Thyroid gland (tissue), 4 donors: ENCODE measurements around the gene ITGA5. TPM values are rescaled to one million over a fixed set of nuclear protein-coding genes. Genes with fewer than 3 reads are reported as not detected.

Experiments used
- DNase-seq, 2 donors: peaks; one replicate each; pipeline ENCODE4 v3.0.0-alpha.2; 2019
- H3K27ac ChIP-seq, 3 donors: fragments of 200-600 bp; sonication (generic); 1 replicate in 2 of 3; 2 replicates in 1 of 3; pipeline ENCODE4 v1.5.1; 2016 to 2019; ENCODE audit warnings: mild to moderate bottlenecking in 1 of 3, moderate library complexity in 1 of 3
- H3K27me3 ChIP-seq: fragments of 200-600 bp; sonication (generic); one replicate; pipeline ENCODE4 v1.5.1; 2019
- H3K36me3 ChIP-seq, 2 donors: fragments of 200-600 bp; sonication (generic); one replicate each; pipeline ENCODE4 v1.5.1; 2016 to 2019
- H3K4me1 ChIP-seq, 2 donors: fragments of 200-600 bp; sonication (generic); one replicate each; pipeline ENCODE4 v1.5.1; 2017 to 2019
- H3K4me3 ChIP-seq, 3 donors: fragments of 200-600 bp; sonication (generic); replicated peaks in 1 of 3; 1 replicate in 2 of 3; 2 replicates in 1 of 3; pipeline ENCODE4 v1.5.1; 2016; ENCODE audit warnings: mild to moderate bottlenecking in 1 of 3
- H3K9me3 ChIP-seq: fragments of 200-600 bp; sonication (generic); one replicate; pipeline ENCODE4 v1.5.1; 2017
- POLR2A ChIP-seq, 2 donors: fragments of 450-650 bp; IDR thresholded peaks; one replicate each; pipeline ENCODE4 v1.6.1; 2017; ENCODE audit warnings: antibody characterized with exemption in 2 of 2, mild to moderate bottlenecking in 2 of 2, moderate library complexity in 1 of 2
- WGBS, 2 donors: methylation state at CpG; one replicate each; pipeline ENCODE4 v1.1.5; 2017; 5-methylcytosine and 5-hydroxymethylcytosine counted together
- intact Hi-C: fragments of 100-400 bp; cut with DNase I; formaldehyde crosslinking; loops from one replicate; pipeline ENCODE4 v1.15.1; 2023
- total RNA-seq, 4 donors: library from RNA; depleted of rRNA; stranded (reverse); fragments of >200 nt; gene quantifications; one replicate each; pipeline ENCODE4 v1.2.3, GENCODE V29; 2016
- TF ChIP-seq, protein P1 (sequence below), 6 experiments: fragments of 200-600 bp in 3 of 6; fragments of 450-650 bp in 3 of 6; sonication (generic) in 3 of 6; IDR thresholded peaks; one replicate each; pipeline ENCODE4 v1.5.1; 2016 to 2019; ENCODE audit warnings: antibody characterized with exemption in 6 of 6, mild to moderate bottlenecking in 2 of 6, inconsistent platforms in 1 of 6, moderate library complexity in 1 of 6

Gene ITGA5
- total RNA-seq, 4 donors from 2014 or later: 40.3 to 64.5 (median 51.6) TPM

DNA sequence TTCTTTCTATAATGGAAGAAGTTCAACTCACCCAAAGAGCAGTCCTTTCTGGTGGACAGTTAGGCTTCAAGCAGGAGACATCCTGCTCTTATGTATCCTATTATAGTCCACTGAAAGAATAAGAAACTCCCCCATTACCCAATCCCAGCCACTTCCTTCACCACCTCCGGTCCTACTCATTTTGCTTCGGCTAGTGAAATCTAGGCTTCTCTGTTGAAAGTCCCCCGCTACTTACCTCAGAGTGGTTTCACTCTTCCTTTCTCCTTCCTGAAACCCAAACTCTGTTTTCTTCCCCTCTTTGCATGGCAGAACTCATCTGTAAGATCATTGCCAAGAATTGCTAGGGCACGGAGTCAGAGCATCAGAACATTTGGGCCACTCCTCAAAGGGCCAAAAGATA lies 54.7 kb downstream of the ITGA5 start, which contains the start of gene GPR84:
Gene GPR84, minus strand, starts transcription at position 74 of the 400 bp plus-strand sequence. CDS start 635 bp downstream, outside the sequence.
- peaks cover 9 to 26% of the 10 kb centered on the region in 2 donors for H3K4me1 ChIP-seq
- TF ChIP-seq, protein P1, sequence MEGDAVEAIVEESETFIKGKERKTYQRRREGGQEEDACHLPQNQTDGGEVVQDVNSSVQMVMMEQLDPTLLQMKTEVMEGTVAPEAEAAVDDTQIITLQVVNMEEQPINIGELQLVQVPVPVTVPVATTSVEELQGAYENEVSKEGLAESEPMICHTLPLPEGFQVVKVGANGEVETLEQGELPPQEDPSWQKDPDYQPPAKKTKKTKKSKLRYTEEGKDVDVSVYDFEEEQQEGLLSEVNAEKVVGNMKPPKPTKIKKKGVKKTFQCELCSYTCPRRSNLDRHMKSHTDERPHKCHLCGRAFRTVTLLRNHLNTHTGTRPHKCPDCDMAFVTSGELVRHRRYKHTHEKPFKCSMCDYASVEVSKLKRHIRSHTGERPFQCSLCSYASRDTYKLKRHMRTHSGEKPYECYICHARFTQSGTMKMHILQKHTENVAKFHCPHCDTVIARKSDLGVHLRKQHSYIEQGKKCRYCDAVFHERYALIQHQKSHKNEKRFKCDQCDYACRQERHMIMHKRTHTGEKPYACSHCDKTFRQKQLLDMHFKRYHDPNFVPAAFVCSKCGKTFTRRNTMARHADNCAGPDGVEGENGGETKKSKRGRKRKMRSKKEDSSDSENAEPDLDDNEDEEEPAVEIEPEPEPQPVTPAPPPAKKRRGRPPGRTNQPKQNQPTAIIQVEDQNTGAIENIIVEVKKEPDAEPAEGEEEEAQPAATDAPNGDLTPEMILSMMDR (IDR thresholded peaks at IDR 0.05): no peak
- TF ChIP-seq POLR2A (IDR thresholded peaks at IDR 0.05): no peak
- no peak for DNase-seq
- 78 to 79% methylated on average over 4 of the region's 4 CpGs for WGBS, 2 donors
- H3K4me3 ChIP-seq: no peak within 1 kb of the TSS
- H3K36me3 ChIP-seq: no peaks in the 10 kb centered on the region
- no peaks in the 10 kb centered on the region for H3K9me3 ChIP-seq
- H3K27ac ChIP-seq: no peak within 1 kb of the TSS
- intact Hi-C loops: loop anchor here (5.0 to 10.0 kb wide), 3 partner anchors 72 to 147 kb away; no protein-coding TSS in a partner anchor
- H3K27me3 ChIP-seq: no peaks in the 10 kb centered on the region

DNA sequence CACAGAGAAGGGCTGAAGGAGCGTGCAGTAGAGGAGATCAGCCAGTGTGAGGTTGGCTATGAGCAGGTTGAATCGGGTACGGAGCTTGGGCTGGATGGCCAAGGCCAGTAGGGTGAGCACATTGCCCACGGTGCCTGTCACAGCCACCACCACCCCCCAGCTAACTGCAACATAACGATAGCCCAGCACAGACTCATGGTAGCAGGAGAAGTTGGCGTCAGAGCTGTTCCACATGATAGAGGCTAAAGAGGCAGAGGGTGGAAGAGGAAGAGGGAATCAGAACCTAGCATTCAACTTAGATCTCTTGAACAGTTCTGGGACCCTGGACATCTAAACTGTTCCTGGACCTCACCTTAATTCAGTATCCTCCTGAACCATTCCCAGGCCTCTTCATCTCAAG lies 55.4 kb downstream of the ITGA5 start:
- no peak overlapping the region for H3K27ac ChIP-seq
- peaks cover 9 to 19% of the 10 kb centered on the region in 2 donors for H3K4me1 ChIP-seq
- intact Hi-C loops: loop anchor here (5.0 to 10.0 kb wide), 3 partner anchors 71 to 146 kb away; no protein-coding TSS in a partner anchor
- TF ChIP-seq, protein P1 (IDR thresholded peaks at IDR 0.05): no peak
- no peak for TF ChIP-seq POLR2A (IDR thresholded peaks at IDR 0.05)
- no peaks in the 10 kb centered on the region for H3K36me3 ChIP-seq
- 71 to 81% methylated on average over 6 of the region's 6 CpGs for WGBS, 2 donors
- H3K4me3 ChIP-seq: no peak overlapping the region
- no peak for DNase-seq
- no peaks in the 10 kb centered on the region for H3K27me3 ChIP-seq
- H3K9me3 ChIP-seq: no peaks in the 10 kb centered on the region

DNA sequence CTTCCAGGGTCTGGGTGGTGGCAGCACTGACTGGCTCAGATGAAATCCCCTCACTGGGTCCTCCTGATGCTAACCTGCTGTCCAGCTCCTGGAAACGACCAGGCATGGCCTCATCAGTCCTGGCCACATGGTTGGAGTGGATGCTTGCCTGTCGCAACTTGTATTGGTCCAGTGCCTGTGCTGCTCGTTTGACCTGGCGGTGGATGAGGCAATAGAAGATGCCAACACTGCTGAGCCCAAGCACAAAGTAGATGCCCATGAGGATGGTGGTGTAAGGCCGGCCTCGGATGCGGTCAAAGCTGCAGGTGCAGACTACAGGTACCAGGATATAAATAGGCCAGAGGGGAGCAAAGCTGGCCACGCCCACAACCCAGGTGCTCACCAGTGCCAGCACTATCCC lies 56.0 kb downstream of the ITGA5 start:
- no peaks in the 10 kb centered on the region for H3K9me3 ChIP-seq
- no peak for TF ChIP-seq POLR2A (IDR thresholded peaks at IDR 0.05)
- TF ChIP-seq, protein P1 (IDR thresholded peaks at IDR 0.05): no peak
- no peak overlapping the region for H3K4me3 ChIP-seq
- no peaks in the 10 kb centered on the region for H3K27me3 ChIP-seq
- 83 to 87% methylated on average over 7 to 8 of the region's 8 CpGs for WGBS, 2 donors
- intact Hi-C loops: loop anchor here (5.0 to 10.0 kb wide), 3 partner anchors 71 to 146 kb away; no protein-coding TSS in a partner anchor
- DNase-seq: no peak
- H3K4me1 ChIP-seq: peaks cover 7 to 21% of the 10 kb centered on the region in 2 donors
- no peak overlapping the region for H3K27ac ChIP-seq
- H3K36me3 ChIP-seq: no peaks in the 10 kb centered on the region

DNA sequence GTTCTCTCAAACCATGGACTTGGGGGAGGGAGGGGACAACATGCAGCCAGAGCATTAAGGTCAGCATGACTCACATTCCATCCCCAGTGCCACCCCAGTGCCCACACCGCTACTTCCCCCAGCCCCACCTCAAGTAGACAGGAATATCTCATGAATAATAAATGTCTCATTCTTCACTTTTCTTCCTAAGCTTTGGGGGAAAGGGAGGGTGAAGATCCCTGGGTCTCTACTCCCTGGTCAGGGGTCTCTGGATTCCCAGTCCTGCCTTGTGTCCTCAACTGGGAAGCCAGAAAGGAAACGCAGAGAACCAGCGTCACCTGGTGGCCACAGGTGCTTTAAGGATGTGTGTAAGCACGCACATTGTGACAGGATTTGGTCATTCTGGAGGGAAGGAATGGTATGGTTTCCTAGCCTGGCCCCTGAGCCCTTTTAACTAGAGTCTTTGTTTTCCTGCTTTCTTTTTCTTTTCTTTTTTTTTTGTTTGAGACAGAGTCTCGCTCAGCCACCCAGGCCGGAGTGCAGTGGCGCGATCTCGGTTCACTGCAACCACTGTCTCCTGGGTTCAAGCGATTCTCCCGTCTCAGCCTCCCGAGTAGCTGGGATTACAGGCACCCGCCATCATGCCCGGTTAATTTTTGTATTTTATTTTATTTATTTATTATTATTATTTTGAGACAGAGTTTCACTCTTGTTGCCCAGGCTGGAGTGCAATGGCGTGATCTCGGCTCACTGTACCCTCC lies 58.2 kb downstream of the ITGA5 start:
- no peaks in the 10 kb centered on the region for H3K36me3 ChIP-seq
- DNase-seq: peak; percentile 88 to 89
- H3K4me1 ChIP-seq: peaks cover 19 to 37% of the 10 kb centered on the region in 2 donors
- H3K27ac ChIP-seq: peak overlapping the region in 2 of 3 donors; percentile 89 to 95
- TF ChIP-seq, protein P1 (IDR thresholded peaks at IDR 0.05): peak; percentile 70 to 99 (median 88)
- no peak for TF ChIP-seq POLR2A (IDR thresholded peaks at IDR 0.05)
- intact Hi-C loops: loop anchor here (5.0 to 10.0 kb wide), 3 partner anchors 69 to 144 kb away; no protein-coding TSS in a partner anchor
- no peaks in the 10 kb centered on the region for H3K9me3 ChIP-seq
- no peak overlapping the region for H3K4me3 ChIP-seq
- 61 to 62% methylated on average over 16 of the region's 16 CpGs for WGBS, 2 donors
- no peaks in the 10 kb centered on the region for H3K27me3 ChIP-seq
